KBM-7 (cell line): ENCODE results near the gene MDGA2.
"Not testable (repeated sequence)": the region's sequence is repeated elsewhere in the genome, so short reads cannot be mapped to it uniquely, and the experiment has no call there.

Experiments used
- DNase-seq: peaks from one replicate; pipeline ENCODE4 v3.0.0-alpha.2; 2015
- in situ Hi-C: fragments of 300-500 bp; cut with MboI; formaldehyde crosslinking; loops from 2 replicates; pipeline ENCODE4 v1.14.3; 2020; ENCODE audit warnings: low sequenced_read_pairs, low pct_unique_long_range_greater_than_20kb, mixed read lengths

MDGA2 gene

GRCh38 chr14:47390831-47391504 lies 284.4 kb downstream of the MDGA2 start:
- in situ Hi-C loops = no loop called here

GRCh38 chr14:47389535-47389934 lies 285.9 kb downstream of the MDGA2 start:
- no peak for DNase-seq

More at GRCh38 chr14:47390831-47391504, 284.4 kb downstream of the MDGA2 start:
- DNase-seq = no peak

GRCh38 chr14:47366006-47366405 lies 309.4 kb downstream of the MDGA2 start:
- in situ Hi-C loops = no loop called here
- no peak for DNase-seq

More at GRCh38 chr14:47389535-47389934, 285.9 kb downstream of the MDGA2 start:
- in situ Hi-C loops = no loop called here

- in situ Hi-C loops = no loop called here
- no peak for DNase-seq
These were observed 310.2 kb downstream of the MDGA2 start for GRCh38 chr14:47365233-47365632.

- in situ Hi-C loops = no loop called here
- DNase-seq = no peak
These were observed 322.2 kb downstream of the MDGA2 start for GRCh38 chr14:47353186-47353585.

GRCh38 chr14:47346849-47347248 lies 328.6 kb downstream of the MDGA2 start:
- peak; percentile 3 for DNase-seq
- in situ Hi-C loops = no loop called here

GRCh38 chr14:47345016-47345415 lies 330.4 kb downstream of the MDGA2 start:
- in situ Hi-C loops = no loop called here
- DNase-seq = no peak

GRCh38 chr14:47332939-47333338 lies 342.5 kb downstream of the MDGA2 start:
- in situ Hi-C loops = no loop called here
- DNase-seq = no peak

- DNase-seq = no peak
These were observed 343.3 kb downstream of the MDGA2 start for GRCh38 chr14:47332106-47332505.

GRCh38 chr14:47328376-47328775 lies 347.0 kb downstream of the MDGA2 start:
- DNase-seq = no peak
- in situ Hi-C loops = no loop called here

More at GRCh38 chr14:47332106-47332505, 343.3 kb downstream of the MDGA2 start:
- in situ Hi-C loops = no loop called here

GRCh38 chr14:47327336-47327735 lies 348.1 kb downstream of the MDGA2 start:
- no peak for DNase-seq
- in situ Hi-C loops = no loop called here

- DNase-seq = no peak
- in situ Hi-C loops = no loop called here
These were observed 352.7 kb downstream of the MDGA2 start for GRCh38 chr14:47322751-47323150.

GRCh38 chr14:47302121-47302520 lies 373.3 kb downstream of the MDGA2 start:
- in situ Hi-C loops = no loop called here
- DNase-seq = no peak

- in situ Hi-C loops = no loop called here
- no peak for DNase-seq
These were observed 374.6 kb downstream of the MDGA2 start for GRCh38 chr14:47300796-47301195.

GRCh38 chr14:47297374-47297773 lies 378.0 kb downstream of the MDGA2 start:
- DNase-seq = no peak
- in situ Hi-C loops = no loop called here

GRCh38 chr14:47284283-47284682 lies 391.1 kb downstream of the MDGA2 start:
- in situ Hi-C loops = no loop called here
- no peak for DNase-seq

- DNase-seq, in situ Hi-C loops: not testable (repeated sequence)
These were observed 393.6 kb downstream of the MDGA2 start for GRCh38 chr14:47281761-47282160.

GRCh38 chr14:47278233-47278842 lies 397.1 kb downstream of the MDGA2 start:
- DNase-seq = peak; percentile 35
- in situ Hi-C loops = no loop called here

- in situ Hi-C loops = no loop called here
- no peak for DNase-seq
These were observed 397.7 kb downstream of the MDGA2 start for GRCh38 chr14:47277703-47278102.

- in situ Hi-C loops = no loop called here
- no peak for DNase-seq
These were observed 398.5 kb downstream of the MDGA2 start for GRCh38 chr14:47276931-47277330.

- in situ Hi-C loops = no loop called here
- no peak for DNase-seq
These were observed 401.5 kb downstream of the MDGA2 start for GRCh38 chr14:47273939-47274338.
